Gastroesophageal sphincter (tissue), 3 donors: Measurements from ENCODE around the gene PPFIA1.

Experiments used
- EP300 ChIP-seq: sonication (generic); formaldehyde crosslinking; IDR thresholded peaks from one replicate; pipeline ENCODE4 v1.6.1; 2017; ENCODE audit warnings: antibody characterized with exemption, mild to moderate bottlenecking
- POLR2A ChIP-seq, 2 donors: fragments of 450-650 bp; IDR thresholded peaks; one replicate each; pipeline ENCODE4 v1.6.1; 2017; ENCODE audit warnings: antibody characterized with exemption in 2 of 2, mild to moderate bottlenecking in 2 of 2, moderate library complexity in 1 of 2
- TF ChIP-seq, protein P1 (sequence below), 4 experiments: fragments of 200-600 bp in 2 of 4; fragments of 450-650 bp in 2 of 4; sonication (generic) in 1 of 4; IDR thresholded peaks; one replicate each; pipeline ENCODE4 v1.5.1; 2017 to 2019; ENCODE audit warnings: antibody characterized with exemption in 4 of 4, mild to moderate bottlenecking in 2 of 4, moderate library complexity in 2 of 4

DNA sequence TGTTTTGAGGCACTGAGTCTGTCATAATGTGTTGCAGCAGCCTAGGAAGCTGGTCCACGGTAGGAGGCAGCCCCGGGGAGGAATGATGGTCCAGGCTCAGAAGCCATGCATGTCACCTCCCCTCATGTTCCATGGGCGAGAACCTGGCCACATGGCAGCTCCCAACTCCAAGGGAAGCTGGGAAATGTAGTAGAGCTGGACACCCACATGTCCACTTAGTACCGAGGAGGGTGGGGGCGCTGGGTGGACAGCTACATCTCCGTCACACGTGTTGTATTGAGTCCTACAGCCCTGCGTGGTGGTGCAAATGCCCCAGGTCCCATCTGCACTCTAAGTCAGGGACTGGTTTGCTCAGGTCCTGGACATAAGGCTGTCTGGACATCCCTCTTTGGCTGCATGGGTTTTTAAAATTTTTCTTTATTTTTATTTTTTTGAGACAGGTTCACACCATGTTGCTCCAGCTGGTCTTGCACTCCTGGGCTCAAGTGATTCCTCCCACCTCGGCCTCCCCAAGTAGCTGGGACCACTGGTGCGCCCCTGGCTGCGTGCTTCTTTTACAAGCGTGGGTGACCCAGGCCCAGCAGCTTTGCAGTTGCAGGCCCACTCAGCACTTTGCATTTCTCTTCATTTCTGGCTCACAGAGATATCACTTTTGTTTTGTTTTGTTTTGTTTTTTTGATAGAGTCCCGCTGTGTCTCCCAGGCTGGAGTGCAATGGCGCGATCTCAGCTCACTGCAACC is 123.9 kb downstream of the PPFIA1 start:
- TF ChIP-seq EP300: no peak
- no peak for TF ChIP-seq POLR2A (IDR thresholded peaks at IDR 0.05)
- TF ChIP-seq, protein P1, sequence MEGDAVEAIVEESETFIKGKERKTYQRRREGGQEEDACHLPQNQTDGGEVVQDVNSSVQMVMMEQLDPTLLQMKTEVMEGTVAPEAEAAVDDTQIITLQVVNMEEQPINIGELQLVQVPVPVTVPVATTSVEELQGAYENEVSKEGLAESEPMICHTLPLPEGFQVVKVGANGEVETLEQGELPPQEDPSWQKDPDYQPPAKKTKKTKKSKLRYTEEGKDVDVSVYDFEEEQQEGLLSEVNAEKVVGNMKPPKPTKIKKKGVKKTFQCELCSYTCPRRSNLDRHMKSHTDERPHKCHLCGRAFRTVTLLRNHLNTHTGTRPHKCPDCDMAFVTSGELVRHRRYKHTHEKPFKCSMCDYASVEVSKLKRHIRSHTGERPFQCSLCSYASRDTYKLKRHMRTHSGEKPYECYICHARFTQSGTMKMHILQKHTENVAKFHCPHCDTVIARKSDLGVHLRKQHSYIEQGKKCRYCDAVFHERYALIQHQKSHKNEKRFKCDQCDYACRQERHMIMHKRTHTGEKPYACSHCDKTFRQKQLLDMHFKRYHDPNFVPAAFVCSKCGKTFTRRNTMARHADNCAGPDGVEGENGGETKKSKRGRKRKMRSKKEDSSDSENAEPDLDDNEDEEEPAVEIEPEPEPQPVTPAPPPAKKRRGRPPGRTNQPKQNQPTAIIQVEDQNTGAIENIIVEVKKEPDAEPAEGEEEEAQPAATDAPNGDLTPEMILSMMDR (IDR thresholded peaks at IDR 0.05): no peak
